Measurements from ENCODE around the gene TRIM14. TPM values are rescaled to one million over a fixed set of nuclear protein-coding genes. Genes with fewer than 3 reads are reported as not detected.

Gene TRIM14
- total RNA-seq, 1 experiment from 2014 or later = 12.5 TPM

DNA sequence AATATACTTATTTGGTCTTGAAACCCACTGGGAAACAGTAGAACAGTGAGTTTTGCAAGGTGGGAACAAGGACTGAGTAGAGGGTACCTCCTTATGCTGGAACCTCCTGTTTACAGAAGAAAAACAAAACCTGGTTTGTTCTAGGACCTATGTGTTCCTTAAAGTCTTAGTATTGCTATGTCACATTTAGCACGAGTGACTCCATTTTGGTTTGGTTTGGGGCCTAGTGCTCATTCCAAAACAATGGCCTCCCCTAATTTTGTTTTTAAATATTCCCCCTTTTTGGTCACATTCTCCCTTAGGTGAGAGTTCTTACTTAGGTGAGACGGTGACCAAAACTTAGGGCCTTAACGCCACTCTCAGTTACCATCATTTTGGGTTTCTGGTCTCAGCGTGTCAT lies 68.7 kb downstream of the TRIM14 start:
- no peaks in the 10 kb centered on the region for H3K79me2 ChIP-seq (ENCODE audit: insufficient read depth, low read length)
- no peak overlapping the region for H2BK5ac ChIP-seq (ENCODE audit: insufficient read length, low read length)
- H4K8ac ChIP-seq (replicated peaks; ENCODE audit: insufficient read length, low read depth, low read length) = no peak overlapping the region
- H3K27me3 ChIP-seq (ENCODE audit: insufficient read depth, low read length) = no peaks in the 10 kb centered on the region
- no peaks in the 10 kb centered on the region for H3K79me1 ChIP-seq (ENCODE audit: insufficient read depth, low read depth, low read length, poor library complexity, severe bottlenecking)
- H2AFZ ChIP-seq (ENCODE audit: low read length) = no peak overlapping the region
- H2AK5ac ChIP-seq (ENCODE audit: insufficient read length, low read length) = no peak overlapping the region
- no peak overlapping the region for H3K9ac ChIP-seq (ENCODE audit: extremely low read depth, insufficient read length, low read length)
- TF ChIP-seq, protein P1, sequence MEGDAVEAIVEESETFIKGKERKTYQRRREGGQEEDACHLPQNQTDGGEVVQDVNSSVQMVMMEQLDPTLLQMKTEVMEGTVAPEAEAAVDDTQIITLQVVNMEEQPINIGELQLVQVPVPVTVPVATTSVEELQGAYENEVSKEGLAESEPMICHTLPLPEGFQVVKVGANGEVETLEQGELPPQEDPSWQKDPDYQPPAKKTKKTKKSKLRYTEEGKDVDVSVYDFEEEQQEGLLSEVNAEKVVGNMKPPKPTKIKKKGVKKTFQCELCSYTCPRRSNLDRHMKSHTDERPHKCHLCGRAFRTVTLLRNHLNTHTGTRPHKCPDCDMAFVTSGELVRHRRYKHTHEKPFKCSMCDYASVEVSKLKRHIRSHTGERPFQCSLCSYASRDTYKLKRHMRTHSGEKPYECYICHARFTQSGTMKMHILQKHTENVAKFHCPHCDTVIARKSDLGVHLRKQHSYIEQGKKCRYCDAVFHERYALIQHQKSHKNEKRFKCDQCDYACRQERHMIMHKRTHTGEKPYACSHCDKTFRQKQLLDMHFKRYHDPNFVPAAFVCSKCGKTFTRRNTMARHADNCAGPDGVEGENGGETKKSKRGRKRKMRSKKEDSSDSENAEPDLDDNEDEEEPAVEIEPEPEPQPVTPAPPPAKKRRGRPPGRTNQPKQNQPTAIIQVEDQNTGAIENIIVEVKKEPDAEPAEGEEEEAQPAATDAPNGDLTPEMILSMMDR (conservative IDR thresholded peaks at IDR 0.05) = no peak
- no peaks in the 10 kb centered on the region for H3K23me2 ChIP-seq (ENCODE audit: insufficient read length, low read depth, low read length, poor library complexity, severe bottlenecking)
- Mint-ChIP-seq H3K36me3 (ENCODE audit: insufficient read depth in 1 of 3, low read depth in 3 of 3) (no peaks in the 10 kb centered on the region), H3K4me1 (no peaks in the 10 kb centered on the region), H3K27ac (no peak overlapping the region), H3K9me3 (no peaks in the 10 kb centered on the region), H3K27me3 (ENCODE audit: low read depth) (peaks cover 15% of the 10 kb centered on the region), H3K4me3 (no peak overlapping the region)
- H3K9me3 ChIP-seq (ENCODE audit: control insufficient read depth, low read depth, low read length) = no peaks in the 10 kb centered on the region
- H3K4me1 ChIP-seq (ENCODE audit: insufficient read depth, low read length) = no peaks in the 10 kb centered on the region; the same call in 1 of the 2 replicates
- H3K23ac ChIP-seq (ENCODE audit: insufficient read length, low read depth, low read length) = no peak overlapping the region
- H2BK20ac ChIP-seq (ENCODE audit: low read depth, low read length, poor library complexity, severe bottlenecking) = no peak overlapping the region
- no peaks in the 10 kb centered on the region for H4K20me1 ChIP-seq (ENCODE audit: control insufficient read depth, insufficient read depth, insufficient read length)
- H3K14ac ChIP-seq (ENCODE audit: insufficient read depth, low read length) = no peak overlapping the region
- no peak overlapping the region for H2BK15ac ChIP-seq (ENCODE audit: low read depth, low read length)
- H3K27ac ChIP-seq (ENCODE audit: insufficient read length, low read depth, low read length) = no peak overlapping the region
- no peak overlapping the region for H4K91ac ChIP-seq (ENCODE audit: insufficient read length, low read depth, low read length)
- no peak overlapping the region for H3K4ac ChIP-seq (ENCODE audit: low read depth, low read length)
- WGBS (ENCODE audit: extremely low coverage, insufficient read length, low lambda C conversion rate) = no CpG with 5 or more reads among the region's 4 CpGs
- no peak overlapping the region for H3T11ph ChIP-seq (ENCODE audit: low read length)
- no peak overlapping the region for H3K18ac ChIP-seq (ENCODE audit: insufficient read length, low read depth, low read length)
- no peak overlapping the region for H3K4me2 ChIP-seq (ENCODE audit: insufficient read depth, insufficient read length, low read length)
- H2BK12ac ChIP-seq (ENCODE audit: insufficient read length, low read depth, low read length) = no peak overlapping the region
- no peak for DNase-seq
- no peak overlapping the region for H3K56ac ChIP-seq (ENCODE audit: insufficient read length, low read depth, low read length)
- no peak overlapping the region for H4K5ac ChIP-seq (ENCODE audit: insufficient read length, low read depth, low read length)
- H2BK120ac ChIP-seq (ENCODE audit: low read depth, low read length, poor library complexity, severe bottlenecking) = no peak overlapping the region
